Stimulated activated CD4-positive, alpha-beta T cell treated with anti-CD3 and anti-CD28 coated beads, Interleukin-12 subunit alpha, Interleukin-12 subunit beta, amount 100 ng/mL, for 48 hours (primary cell): ENCODE data around the gene COL12A1.

Experiments used
- DNase-seq, 3 donors: peaks; one replicate each; pipeline ENCODE4 v3.0.0-alpha.2; 2020; ENCODE audit warnings: low read depth in 2 of 3, low spot score in 1 of 3

The COL12A1 gene

DNA sequence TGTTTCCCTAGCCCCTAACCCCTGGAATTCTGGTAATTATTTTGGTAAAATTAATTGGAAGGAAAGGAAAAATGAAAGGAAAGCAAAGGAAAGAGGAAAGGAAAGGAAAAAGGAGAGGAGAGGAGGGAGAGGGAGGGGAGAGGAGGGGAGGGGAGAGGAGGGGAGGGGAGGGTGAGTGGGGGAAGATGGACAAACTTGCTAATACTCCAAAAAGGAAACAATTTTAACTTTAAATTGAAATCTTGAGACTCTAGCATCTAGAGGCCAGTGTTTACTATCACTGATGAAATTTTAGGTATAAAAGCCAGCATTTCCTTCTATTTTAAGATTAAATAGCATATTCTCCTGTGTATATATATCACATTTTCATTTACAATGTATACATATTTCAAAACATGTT lies 156.5 kb downstream of the COL12A1 start:
- no peak for DNase-seq

DNA sequence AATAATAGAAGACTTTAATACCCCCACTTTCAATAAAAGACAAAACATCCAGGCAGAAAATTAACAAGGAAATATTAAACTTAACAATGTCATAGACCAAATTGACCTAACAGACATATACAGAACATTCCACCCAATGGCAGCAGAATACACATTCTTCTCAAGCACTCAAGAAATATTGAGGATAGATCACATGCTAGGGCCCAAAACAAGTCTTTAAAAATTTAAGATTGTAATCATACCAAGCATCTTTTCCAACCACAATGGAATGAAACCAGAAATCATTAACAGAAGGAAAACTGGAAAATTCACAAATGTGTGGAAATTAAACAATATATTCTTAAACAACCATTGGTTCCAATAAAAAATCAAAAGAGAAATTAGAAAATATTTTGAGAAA lies 161.0 kb downstream of the COL12A1 start:
- DNase-seq = no peak

DNA sequence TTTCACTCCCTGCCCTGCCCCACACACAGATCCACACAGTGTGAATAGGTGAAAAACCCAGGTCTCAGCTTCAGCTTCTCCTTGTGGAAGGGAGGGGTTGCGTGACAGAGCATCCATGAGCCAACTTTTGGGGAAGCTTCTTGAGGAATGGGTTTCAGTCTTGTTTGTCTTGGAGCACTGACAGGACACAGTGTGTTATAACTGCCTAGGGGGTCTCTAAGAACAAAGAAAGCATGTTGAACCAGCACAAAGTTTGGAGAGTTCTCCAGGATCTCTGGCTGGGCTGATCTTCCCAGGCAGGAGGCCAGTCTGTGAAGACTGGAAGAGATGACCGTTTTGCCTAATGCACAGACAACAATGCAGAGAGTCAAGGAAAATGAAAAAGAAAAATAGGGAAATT lies 164.5 kb downstream of the COL12A1 start:
- DNase-seq = no peak
